ENCODE results near the gene TBC1D22B.

Gene TBC1D22B

GRCh38 chr6:37242429-37243052 is 15.0 kb upstream of the TBC1D22B start (continued):
- TF ChIP-seq GLIS1 (tag by site-specific recombination; IDR thresholded peaks at IDR 0.05), result 0 out of 2 replicates have a peak, but pooled peaks have one; percentile 8
- TF ChIP-seq ZNF513 (tag by site-specific recombination; IDR thresholded peaks at IDR 0.05), result no peak
- TF ChIP-seq ZNF777 (tag by site-specific recombination; IDR thresholded peaks at IDR 0.05; ENCODE audit: borderline replicate concordance), result no peak
- TF ChIP-seq ZBTB17 (tag by site-specific recombination; IDR thresholded peaks at IDR 0.05), result peak; percentile 54
- TF ChIP-seq, protein P1, sequence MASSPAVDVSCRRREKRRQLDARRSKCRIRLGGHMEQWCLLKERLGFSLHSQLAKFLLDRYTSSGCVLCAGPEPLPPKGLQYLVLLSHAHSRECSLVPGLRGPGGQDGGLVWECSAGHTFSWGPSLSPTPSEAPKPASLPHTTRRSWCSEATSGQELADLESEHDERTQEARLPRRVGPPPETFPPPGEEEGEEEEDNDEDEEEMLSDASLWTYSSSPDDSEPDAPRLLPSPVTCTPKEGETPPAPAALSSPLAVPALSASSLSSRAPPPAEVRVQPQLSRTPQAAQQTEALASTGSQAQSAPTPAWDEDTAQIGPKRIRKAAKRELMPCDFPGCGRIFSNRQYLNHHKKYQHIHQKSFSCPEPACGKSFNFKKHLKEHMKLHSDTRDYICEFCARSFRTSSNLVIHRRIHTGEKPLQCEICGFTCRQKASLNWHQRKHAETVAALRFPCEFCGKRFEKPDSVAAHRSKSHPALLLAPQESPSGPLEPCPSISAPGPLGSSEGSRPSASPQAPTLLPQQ (tag by site-specific recombination; IDR thresholded peaks at IDR 0.05), result peak; percentile 79
- peak; percentile 65; the same call in 1 of the 2 replicates for TF ChIP-seq HIC1 (tag by site-specific recombination; IDR thresholded peaks at IDR 0.05)
- no peak for TF ChIP-seq ZNF16 (tag by site-specific recombination; IDR thresholded peaks at IDR 0.05; ENCODE audit: low read depth)
- no peak for TF ChIP-seq SCRT2 (tag by site-specific recombination; IDR thresholded peaks at IDR 0.05)
- no peak for TF ChIP-seq ZNF561 (tag by site-specific recombination; IDR thresholded peaks at IDR 0.05; ENCODE audit: borderline replicate concordance)
- 0 out of 2 replicates have a peak, but pooled peaks have one; percentile 50 for TF ChIP-seq ZNF24 (tag by site-specific recombination; IDR thresholded peaks at IDR 0.05)
- TF ChIP-seq ZNF302 (tag by site-specific recombination; IDR thresholded peaks at IDR 0.05; ENCODE audit: low read depth), result no peak
- TF ChIP-seq ZBTB21 (tag by site-specific recombination; IDR thresholded peaks at IDR 0.05), result peak; percentile 79
- TF ChIP-seq ZNF324 (tag by site-specific recombination; IDR thresholded peaks at IDR 0.05), result peak; percentile 43; the same call in 1 of the 2 replicates
- no peak for TF ChIP-seq ZSCAN18 (tag by site-specific recombination; IDR thresholded peaks at IDR 0.05)
- no peak for TF ChIP-seq ZNF558 (tag by site-specific recombination; IDR thresholded peaks at IDR 0.05)
- TF ChIP-seq ZNF624 (tag by site-specific recombination; IDR thresholded peaks at IDR 0.05), result no peak
- TF ChIP-seq ZNF768 (tag by site-specific recombination; IDR thresholded peaks at IDR 0.05), result no peak
- TF ChIP-seq PRDM6 (tag by site-specific recombination; IDR thresholded peaks at IDR 0.05), result 0 out of 2 replicates have a peak, but pooled peaks have one; percentile 10
- TF ChIP-seq ZNF843 (tag by site-specific recombination; IDR thresholded peaks at IDR 0.05), result peak; percentile 28; the same call in 1 of the 2 replicates
- peak; percentile 43 for TF ChIP-seq SP2 (tag by site-specific recombination; IDR thresholded peaks at IDR 0.05)
- TF ChIP-seq MEIS1 (CRISPR knock-in tag; IDR thresholded peaks at IDR 0.05; ENCODE audit: borderline replicate concordance), result peak; percentile 61; the same call in 1 of the 2 replicates
- no peak for TF ChIP-seq ZNF791 (tag by site-specific recombination; IDR thresholded peaks at IDR 0.05)
- no peak for TF ChIP-seq HOXA7 (CRISPR knock-in tag; IDR thresholded peaks at IDR 0.05; ENCODE audit: borderline replicate concordance)
- TF ChIP-seq ZXDB (tag by site-specific recombination; IDR thresholded peaks at IDR 0.05), result peak; percentile 90
- TF ChIP-seq, protein P2, sequence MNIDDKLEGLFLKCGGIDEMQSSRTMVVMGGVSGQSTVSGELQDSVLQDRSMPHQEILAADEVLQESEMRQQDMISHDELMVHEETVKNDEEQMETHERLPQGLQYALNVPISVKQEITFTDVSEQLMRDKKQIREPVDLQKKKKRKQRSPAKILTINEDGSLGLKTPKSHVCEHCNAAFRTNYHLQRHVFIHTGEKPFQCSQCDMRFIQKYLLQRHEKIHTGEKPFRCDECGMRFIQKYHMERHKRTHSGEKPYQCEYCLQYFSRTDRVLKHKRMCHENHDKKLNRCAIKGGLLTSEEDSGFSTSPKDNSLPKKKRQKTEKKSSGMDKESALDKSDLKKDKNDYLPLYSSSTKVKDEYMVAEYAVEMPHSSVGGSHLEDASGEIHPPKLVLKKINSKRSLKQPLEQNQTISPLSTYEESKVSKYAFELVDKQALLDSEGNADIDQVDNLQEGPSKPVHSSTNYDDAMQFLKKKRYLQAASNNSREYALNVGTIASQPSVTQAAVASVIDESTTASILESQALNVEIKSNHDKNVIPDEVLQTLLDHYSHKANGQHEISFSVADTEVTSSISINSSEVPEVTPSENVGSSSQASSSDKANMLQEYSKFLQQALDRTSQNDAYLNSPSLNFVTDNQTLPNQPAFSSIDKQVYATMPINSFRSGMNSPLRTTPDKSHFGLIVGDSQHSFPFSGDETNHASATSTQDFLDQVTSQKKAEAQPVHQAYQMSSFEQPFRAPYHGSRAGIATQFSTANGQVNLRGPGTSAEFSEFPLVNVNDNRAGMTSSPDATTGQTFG (tag by site-specific recombination; IDR thresholded peaks at IDR 0.05; ENCODE audit: borderline replicate concordance), result no peak
- TF ChIP-seq, protein P3, sequence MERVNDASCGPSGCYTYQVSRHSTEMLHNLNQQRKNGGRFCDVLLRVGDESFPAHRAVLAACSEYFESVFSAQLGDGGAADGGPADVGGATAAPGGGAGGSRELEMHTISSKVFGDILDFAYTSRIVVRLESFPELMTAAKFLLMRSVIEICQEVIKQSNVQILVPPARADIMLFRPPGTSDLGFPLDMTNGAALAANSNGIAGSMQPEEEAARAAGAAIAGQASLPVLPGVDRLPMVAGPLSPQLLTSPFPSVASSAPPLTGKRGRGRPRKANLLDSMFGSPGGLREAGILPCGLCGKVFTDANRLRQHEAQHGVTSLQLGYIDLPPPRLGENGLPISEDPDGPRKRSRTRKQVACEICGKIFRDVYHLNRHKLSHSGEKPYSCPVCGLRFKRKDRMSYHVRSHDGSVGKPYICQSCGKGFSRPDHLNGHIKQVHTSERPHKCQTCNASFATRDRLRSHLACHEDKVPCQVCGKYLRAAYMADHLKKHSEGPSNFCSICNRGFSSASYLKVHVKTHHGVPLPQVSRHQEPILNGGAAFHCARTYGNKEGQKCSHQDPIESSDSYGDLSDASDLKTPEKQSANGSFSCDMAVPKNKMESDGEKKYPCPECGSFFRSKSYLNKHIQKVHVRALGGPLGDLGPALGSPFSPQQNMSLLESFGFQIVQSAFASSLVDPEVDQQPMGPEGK (tag by site-specific recombination; IDR thresholded peaks at IDR 0.05), result peak; percentile 71
- TF ChIP-seq ZBTB48 (tag by site-specific recombination; IDR thresholded peaks at IDR 0.05), result peak; percentile 33; the same call in 1 of the 2 replicates

All from HEK293 (cell line).